ENCODE measurements around the gene HDGFL2.

HDGFL2 gene

DNA sequence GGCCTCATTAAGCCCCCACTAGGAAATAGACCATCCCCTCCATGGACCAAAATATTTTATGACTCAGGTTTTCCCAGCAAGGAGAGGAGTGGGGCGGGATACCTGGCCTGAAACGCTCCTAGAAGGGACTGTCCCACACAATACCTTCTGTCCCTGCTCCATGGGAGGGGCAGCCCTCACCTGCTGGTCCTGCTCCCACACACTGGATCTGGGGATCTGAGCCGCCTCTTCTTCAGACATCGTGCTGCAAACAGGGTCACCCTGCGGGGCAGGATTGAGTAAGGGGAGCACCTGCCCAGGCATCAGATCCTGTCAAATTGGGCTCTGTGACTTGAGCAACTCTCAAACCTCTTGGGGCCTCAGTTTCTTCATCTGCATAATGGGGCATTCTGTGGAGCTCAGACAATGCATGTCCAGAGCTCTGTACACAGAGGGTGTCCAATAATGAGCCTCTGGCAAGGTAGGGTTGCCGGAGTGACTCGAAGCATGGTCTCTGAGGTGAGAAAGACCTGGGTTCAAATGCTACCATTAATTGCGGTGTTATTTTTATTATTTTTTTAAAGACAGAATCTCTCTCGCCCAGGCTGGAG is 61.8 kb downstream of the HDGFL2 start:
- H3K27me3 ChIP-seq (ENCODE audit: insufficient read depth, low read depth) = peaks cover 93% of the 10 kb centered on the region
- no peak overlapping the region for H3K9ac ChIP-seq
- no peaks in the 10 kb centered on the region for H3K4me1 ChIP-seq (ENCODE audit: low read depth, poor library complexity, severe bottlenecking)
- TF ChIP-seq, protein P1, sequence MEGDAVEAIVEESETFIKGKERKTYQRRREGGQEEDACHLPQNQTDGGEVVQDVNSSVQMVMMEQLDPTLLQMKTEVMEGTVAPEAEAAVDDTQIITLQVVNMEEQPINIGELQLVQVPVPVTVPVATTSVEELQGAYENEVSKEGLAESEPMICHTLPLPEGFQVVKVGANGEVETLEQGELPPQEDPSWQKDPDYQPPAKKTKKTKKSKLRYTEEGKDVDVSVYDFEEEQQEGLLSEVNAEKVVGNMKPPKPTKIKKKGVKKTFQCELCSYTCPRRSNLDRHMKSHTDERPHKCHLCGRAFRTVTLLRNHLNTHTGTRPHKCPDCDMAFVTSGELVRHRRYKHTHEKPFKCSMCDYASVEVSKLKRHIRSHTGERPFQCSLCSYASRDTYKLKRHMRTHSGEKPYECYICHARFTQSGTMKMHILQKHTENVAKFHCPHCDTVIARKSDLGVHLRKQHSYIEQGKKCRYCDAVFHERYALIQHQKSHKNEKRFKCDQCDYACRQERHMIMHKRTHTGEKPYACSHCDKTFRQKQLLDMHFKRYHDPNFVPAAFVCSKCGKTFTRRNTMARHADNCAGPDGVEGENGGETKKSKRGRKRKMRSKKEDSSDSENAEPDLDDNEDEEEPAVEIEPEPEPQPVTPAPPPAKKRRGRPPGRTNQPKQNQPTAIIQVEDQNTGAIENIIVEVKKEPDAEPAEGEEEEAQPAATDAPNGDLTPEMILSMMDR (conservative IDR thresholded peaks at IDR 0.05; ENCODE audit: low read depth, low read length) = no peak
- no peaks in the 10 kb centered on the region for H4K20me1 ChIP-seq (ENCODE audit: insufficient read depth)
- no peak overlapping the region for H2AFZ ChIP-seq (ENCODE audit: low read depth)
- no peaks in the 10 kb centered on the region for H3K79me2 ChIP-seq (ENCODE audit: insufficient read depth, low read depth)
- H3K4me3 ChIP-seq (IDR thresholded peaks at IDR 0.05; ENCODE audit: insufficient read depth, low read depth, low read length) = no peak overlapping the region
- H3K27ac ChIP-seq = no peak overlapping the region
- H3K4me2 ChIP-seq = no peak overlapping the region
- H3K36me3 ChIP-seq (ENCODE audit: insufficient read depth) = no peaks in the 10 kb centered on the region

DNA sequence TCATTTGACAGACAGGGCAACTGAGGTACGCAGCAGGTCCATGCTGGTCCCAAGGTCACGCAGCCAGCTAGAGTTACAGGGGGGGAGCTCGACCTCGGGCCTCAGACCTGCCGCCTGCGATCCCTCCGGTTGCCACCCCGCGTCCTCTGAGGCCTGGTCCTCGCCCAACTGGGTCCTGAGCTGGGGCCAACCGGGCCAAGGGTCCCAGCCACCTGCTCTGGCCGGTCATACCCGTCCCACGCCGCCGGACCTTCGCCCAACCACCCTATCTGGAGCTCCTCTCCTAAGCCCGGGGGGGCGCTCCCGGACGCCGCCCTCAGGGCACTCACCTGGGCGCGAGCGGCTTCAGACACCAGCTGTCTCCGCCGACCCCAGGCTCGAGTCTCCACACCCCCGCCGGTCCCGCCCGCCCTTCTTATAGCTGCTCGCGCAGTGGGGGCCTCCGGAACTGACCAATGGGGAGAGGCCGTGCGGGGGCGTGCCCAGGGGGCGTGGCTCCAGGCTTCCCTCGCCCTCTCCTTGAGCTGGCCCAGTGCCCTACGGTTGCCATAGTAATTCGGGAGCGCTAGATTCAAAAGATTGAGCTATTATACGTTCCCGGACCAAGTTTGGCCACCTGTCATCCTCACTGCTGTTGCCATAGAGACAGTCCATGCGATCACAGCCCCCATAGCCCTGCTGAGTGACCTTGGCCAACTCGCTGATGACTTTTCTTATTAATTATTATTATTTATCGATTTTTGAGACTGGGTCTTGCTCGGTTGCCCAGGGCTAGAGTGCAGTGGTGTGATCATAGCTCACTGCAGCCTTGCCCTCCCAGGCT is 63.0 kb downstream of the HDGFL2 start, which contains the start of gene PLIN5:
TSS of gene PLIN5 (minus strand) at position 389 of the 823 bp plus-strand sequence. CDS start 1,150 bp downstream, outside the sequence.
- Histone ChIP-seq H3K4me2 (no peak within 1 kb of the TSS), H4K20me1 (ENCODE audit: insufficient read depth) (no peaks in the 10 kb centered on the region), H3K27ac (no peak within 1 kb of the TSS), H3K4me1 (ENCODE audit: low read depth, poor library complexity, severe bottlenecking) (peaks cover 4% of the 10 kb centered on the region), H3K27me3 (ENCODE audit: insufficient read depth, low read depth) (peaks cover 98% of the 10 kb centered on the region), H3K36me3 (ENCODE audit: insufficient read depth) (no peaks in the 10 kb centered on the region), H3K9ac (no peak within 1 kb of the TSS), H3K4me3 (IDR thresholded peaks at IDR 0.05; ENCODE audit: insufficient read depth, low read depth, low read length) (no peak within 1 kb of the TSS), H3K79me2 (ENCODE audit: insufficient read depth, low read depth) (no peaks in the 10 kb centered on the region), H2AFZ (ENCODE audit: low read depth) (no peak within 1 kb of the TSS)
- TF ChIP-seq, protein P1 (conservative IDR thresholded peaks at IDR 0.05; ENCODE audit: low read depth, low read length) = no peak

DNA sequence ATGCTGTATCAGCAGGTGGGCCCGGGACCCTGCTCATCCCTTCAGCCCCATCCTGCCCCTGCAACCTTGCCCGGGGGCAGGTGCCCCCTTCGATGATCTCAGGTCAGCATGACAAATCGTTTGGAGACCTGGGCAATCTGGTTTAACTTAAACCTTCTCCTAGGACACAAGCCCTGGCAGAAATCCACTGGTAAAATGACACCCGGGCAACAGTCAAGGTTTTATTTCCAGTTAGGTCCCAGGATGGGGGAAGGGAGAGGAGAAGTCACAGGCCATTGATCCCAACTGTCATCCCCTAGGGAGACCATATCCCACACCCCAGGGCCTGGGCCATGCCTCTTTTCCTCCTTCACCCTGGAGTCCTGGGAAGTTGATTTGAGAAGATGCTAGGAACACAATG is 64.7 kb downstream of the HDGFL2 start:
- TF ChIP-seq, protein P1 (conservative IDR thresholded peaks at IDR 0.05; ENCODE audit: low read depth, low read length) = no peak
- H4K20me1 ChIP-seq (ENCODE audit: insufficient read depth) = no peaks in the 10 kb centered on the region
- no peak overlapping the region for H3K9ac ChIP-seq
- H3K4me3 ChIP-seq (IDR thresholded peaks at IDR 0.05; ENCODE audit: insufficient read depth, low read depth, low read length) = no peak overlapping the region
- H3K27ac ChIP-seq = no peak overlapping the region
- H3K79me2 ChIP-seq (ENCODE audit: insufficient read depth, low read depth) = no peaks in the 10 kb centered on the region
- H3K36me3 ChIP-seq (ENCODE audit: insufficient read depth) = no peaks in the 10 kb centered on the region
- H3K4me2 ChIP-seq = no peak overlapping the region
- peaks cover 8% of the 10 kb centered on the region for H3K4me1 ChIP-seq (ENCODE audit: low read depth, poor library complexity, severe bottlenecking)
- H3K27me3 ChIP-seq (ENCODE audit: insufficient read depth, low read depth) = peaks cover 85% of the 10 kb centered on the region
- no peak overlapping the region for H2AFZ ChIP-seq (ENCODE audit: low read depth)

DNA sequence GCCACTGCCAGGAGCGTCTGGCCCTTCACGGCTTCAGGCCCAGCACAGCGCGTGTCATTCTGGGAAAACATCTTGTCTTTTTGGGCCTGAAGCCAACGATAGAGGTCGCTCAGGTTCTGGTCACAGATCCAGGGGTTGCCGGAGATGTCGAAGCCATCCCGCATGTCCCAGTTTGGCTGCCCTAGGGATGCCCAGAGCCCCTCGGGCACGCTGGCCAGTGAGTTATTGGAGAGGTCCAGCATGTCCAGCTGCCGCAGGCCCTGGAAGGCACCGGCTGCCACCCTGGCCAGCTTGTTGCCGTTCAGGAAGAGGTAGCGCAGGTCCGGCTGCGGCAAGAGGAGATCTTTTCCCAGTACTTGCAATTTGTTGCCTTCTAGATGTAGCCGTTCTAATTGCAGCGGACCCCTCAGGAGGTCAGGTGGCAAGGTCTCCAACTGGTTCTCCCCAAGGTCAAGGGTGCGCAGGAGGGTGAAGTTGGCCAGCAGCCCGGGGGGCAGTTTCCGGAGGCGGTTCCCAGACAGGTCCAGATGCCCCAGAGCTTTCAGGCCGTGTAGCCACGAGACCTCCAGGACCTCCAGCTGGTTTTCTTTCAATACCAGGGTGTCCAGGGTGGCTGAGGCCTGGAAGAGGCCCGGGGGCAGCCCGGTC is 66.0 kb downstream of the HDGFL2 start:
- H4K20me1 ChIP-seq (ENCODE audit: insufficient read depth) = no peaks in the 10 kb centered on the region
- H3K4me3 ChIP-seq (IDR thresholded peaks at IDR 0.05; ENCODE audit: insufficient read depth, low read depth, low read length) = no peak overlapping the region
- peaks cover 16% of the 10 kb centered on the region for H3K4me1 ChIP-seq (ENCODE audit: low read depth, poor library complexity, severe bottlenecking)
- H3K9ac ChIP-seq = no peak overlapping the region
- H2AFZ ChIP-seq (ENCODE audit: low read depth) = no peak overlapping the region
- no peak overlapping the region for H3K27ac ChIP-seq
- no peaks in the 10 kb centered on the region for H3K79me2 ChIP-seq (ENCODE audit: insufficient read depth, low read depth)
- no peak overlapping the region for H3K4me2 ChIP-seq
- TF ChIP-seq, protein P1 (conservative IDR thresholded peaks at IDR 0.05; ENCODE audit: low read depth, low read length) = no peak
- peaks cover 72% of the 10 kb centered on the region for H3K27me3 ChIP-seq (ENCODE audit: insufficient read depth, low read depth)
- no peaks in the 10 kb centered on the region for H3K36me3 ChIP-seq (ENCODE audit: insufficient read depth)
